AG09319 (cell line): ENCODE results near the gene PDZD4.

ENCODE experiments used
- DNase-seq: peaks from one replicate; pipeline ENCODE4 v3.0.0-alpha.2; 2010; ENCODE audit warnings: low read depth; ENCODE audit errors: extremely low read depth
- TF ChIP-seq, protein P1 (sequence below): IDR thresholded peaks from 2 replicates; pipeline ENCODE4 v1.5.1; 2011; ENCODE audit warnings: low read depth, mild to moderate bottlenecking, inconsistent platforms, low read length, moderate library complexity

Gene PDZD4

DNA sequence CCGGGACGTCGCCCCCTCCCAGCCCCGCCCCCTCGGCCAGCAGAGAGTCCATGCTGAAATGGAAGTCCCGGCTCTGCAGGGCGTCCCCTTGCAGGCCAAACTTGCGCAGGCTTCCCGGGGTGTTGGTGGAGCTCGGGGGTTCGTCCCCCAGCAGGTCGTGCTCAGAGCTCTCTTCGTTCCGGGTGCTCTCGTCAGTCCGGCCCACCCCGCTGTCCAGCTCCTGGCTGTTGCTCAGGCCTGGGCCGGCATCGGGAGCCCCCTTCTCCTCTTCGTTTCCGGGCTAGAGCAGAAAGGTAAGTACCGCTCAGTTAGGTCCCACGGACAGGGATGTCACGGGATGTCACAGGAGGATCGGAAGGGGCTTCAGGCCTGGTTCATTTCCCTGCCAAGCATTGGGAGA lies 25.7 kb downstream of the PDZD4 start:
- DNase-seq = no peak
- TF ChIP-seq, protein P1, sequence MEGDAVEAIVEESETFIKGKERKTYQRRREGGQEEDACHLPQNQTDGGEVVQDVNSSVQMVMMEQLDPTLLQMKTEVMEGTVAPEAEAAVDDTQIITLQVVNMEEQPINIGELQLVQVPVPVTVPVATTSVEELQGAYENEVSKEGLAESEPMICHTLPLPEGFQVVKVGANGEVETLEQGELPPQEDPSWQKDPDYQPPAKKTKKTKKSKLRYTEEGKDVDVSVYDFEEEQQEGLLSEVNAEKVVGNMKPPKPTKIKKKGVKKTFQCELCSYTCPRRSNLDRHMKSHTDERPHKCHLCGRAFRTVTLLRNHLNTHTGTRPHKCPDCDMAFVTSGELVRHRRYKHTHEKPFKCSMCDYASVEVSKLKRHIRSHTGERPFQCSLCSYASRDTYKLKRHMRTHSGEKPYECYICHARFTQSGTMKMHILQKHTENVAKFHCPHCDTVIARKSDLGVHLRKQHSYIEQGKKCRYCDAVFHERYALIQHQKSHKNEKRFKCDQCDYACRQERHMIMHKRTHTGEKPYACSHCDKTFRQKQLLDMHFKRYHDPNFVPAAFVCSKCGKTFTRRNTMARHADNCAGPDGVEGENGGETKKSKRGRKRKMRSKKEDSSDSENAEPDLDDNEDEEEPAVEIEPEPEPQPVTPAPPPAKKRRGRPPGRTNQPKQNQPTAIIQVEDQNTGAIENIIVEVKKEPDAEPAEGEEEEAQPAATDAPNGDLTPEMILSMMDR = no peak

DNA sequence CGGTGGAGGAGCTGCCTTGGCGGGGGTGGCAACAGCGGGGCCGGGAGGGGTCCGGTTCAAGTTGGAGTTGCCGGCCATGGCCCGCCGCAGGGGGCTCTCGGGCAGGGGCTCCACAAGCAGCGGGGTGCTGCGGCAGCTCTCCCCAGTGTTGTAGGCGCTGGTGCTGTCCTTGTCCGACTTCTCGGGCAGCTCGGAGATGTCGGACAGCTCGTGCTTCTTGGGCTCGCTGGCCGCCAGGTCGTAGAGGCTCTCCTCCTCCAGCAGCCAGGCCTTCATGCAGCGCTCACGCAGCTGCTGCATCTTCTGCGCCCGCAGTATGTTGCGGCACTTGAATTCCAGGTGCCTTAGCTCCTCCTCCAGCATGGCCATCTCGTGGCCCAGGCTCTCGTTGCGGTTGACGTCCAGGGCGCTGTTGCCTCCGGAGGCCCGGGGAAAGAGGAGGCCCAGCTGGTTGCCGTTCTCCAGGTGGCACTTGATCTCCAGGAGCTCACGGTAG lies 26.2 kb downstream of the PDZD4 start:
- TF ChIP-seq, protein P1 = no peak
- no peak for DNase-seq

DNA sequence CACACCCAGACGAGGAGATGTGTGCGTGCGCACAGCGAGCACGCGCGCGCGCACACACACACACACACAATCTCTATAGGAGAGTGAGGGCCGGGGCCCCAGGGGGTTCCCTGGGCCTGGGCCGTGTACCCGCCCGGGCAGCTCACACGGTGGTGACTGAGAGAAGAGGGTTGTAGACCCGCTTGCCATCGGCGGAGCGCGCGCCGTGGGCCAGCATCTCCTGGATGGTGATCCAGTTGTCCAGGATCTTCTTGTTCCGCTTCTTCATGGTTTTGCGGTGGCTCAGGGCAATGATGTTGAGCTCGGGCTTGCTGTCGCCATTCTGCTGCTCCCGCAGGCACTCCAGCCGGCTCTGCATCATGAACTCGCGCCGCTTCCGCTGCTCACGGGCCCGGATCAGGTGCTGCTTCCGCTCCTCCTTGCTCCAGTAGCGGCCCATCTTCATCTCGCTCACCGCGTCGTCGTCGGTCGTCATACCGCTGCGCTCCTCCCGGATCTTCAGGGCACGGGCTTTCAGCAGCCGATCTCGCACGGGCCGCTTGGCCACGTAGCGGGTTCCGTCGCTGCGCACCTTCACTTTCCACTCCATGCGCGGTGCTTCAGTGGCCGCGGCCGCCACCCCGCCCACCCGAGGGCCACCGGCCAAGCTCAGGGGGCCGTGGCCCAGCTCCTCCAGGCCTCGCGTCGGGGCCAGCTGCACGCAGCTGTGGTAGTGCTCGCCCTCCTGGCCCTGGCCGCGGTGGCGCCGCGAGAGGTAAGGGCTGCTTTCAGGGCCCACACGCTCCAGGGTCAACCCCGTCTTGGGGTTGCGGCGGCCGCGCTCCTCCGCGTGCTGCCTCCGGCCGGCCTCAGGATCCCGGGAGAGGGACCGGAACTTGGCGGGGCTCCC lies 26.9 kb downstream of the PDZD4 start:
- TF ChIP-seq, protein P1 = no peak
- no peak for DNase-seq

DNA sequence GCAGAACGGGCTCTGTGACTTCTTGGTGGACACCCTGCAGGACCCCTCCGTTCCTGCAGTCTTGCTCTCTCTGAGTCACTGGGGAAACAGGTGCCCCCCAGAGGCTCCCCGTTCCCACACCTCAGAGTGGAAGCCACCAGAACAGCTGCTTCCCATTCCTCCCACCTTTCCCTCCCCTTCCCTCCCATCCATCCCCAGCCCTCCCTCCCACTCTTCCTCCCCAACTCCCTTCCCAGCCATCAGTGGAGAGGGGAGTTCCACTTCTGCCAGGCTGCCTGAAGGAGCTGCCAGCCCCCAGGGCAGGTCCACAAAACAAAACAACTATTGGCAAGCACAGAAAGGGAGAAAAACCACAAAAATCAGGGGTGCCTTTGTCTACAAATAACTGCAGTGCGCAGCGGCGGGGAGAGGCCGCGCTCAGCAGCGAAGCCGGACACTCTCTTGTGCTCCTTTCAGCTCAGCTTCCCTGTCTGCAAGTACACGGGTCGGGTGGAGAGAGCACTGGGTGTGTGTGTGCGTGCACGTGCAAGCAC lies 27.8 kb downstream of the PDZD4 start:
- TF ChIP-seq, protein P1 = no peak
- no peak for DNase-seq

DNA sequence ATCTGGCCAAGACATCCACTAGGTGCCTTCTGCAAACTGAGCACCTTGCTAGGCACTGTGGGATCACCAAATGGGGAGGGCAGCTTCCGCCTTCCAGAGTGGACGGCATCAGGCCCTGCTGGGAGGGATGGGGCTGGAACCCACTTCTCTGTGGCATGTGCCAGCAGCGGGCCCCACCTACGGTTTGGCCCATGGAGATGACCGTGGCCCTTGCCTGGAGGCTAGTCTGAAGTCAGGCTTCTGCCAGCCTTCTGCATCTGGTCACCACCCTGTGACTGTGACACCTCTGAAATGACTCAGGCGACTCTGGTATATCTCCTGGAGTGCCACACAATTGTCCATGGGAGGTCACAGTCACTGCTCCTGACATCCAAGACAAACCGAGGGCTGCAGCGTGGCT lies 28.7 kb downstream of the PDZD4 start:
- no peak for DNase-seq
- TF ChIP-seq, protein P1 = no peak

DNA sequence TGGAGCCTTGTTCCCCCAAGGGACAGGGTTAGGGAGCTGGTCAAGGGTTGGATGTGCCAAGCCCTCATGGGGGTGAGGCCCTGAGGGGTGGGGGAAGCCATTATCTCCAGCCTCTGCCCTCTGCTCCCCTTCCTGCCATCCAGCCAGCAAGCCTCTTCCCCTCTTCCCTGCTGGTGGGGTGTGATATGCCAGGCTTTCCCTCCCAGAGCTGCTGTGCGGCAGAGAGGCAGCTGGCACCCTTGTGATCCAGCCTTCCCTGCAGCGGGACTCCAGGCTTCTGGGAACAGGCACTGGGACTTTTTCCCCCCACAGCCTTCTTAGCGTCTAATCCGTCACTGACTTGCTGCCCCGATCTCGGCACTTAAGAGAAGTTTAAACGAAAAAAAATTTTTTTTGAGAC lies 29.6 kb downstream of the PDZD4 start:
- DNase-seq = no peak
- TF ChIP-seq, protein P1 = no peak

DNA sequence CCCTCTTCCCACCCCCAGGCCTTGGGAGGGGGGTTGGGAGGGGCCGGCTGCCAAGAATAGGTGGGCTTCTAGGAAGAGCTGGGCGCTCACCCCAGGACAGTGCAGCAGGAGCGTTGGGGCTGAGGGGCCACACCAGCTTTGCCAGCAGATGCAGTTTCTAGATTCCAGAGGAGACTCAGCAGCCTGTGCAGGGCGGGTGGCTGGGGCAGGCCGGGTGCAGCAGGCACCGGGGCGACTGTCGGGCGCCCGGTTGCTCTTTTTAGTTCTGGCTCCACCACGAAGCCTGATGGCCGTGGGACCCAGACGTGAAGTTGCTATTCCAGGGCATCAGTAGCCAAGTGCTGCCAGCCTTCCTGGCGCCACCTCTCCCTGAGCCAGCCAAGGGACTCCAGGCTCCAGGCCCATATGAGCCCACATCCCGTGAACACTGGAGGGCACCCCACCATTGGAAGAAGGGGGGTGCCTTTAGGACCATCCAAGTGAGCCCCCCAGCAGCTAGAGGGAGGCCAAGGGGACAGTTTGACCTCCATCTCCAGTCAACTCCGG lies 30.1 kb downstream of the PDZD4 start:
- TF ChIP-seq, protein P1 = no peak
- no peak for DNase-seq
